Activated CD4-positive, alpha-beta T cell treated with anti-CD3 and anti-CD28 coated beads, Interleukin-2, amount 50 U/mL, for 24 hours (primary cell): ENCODE data around the gene WNK3.
"Not testable (repeated sequence)": the region's sequence is repeated elsewhere in the genome, so short reads cannot be mapped to it uniquely, and the experiment has no call there.

Experiments
- DNase-seq, 2 donors: peaks; one replicate each; pipeline ENCODE4 v3.0.0-alpha.2; 2020; ENCODE audit warnings: low read depth in 1 of 2, low spot score in 1 of 2

WNK3 gene

DNA sequence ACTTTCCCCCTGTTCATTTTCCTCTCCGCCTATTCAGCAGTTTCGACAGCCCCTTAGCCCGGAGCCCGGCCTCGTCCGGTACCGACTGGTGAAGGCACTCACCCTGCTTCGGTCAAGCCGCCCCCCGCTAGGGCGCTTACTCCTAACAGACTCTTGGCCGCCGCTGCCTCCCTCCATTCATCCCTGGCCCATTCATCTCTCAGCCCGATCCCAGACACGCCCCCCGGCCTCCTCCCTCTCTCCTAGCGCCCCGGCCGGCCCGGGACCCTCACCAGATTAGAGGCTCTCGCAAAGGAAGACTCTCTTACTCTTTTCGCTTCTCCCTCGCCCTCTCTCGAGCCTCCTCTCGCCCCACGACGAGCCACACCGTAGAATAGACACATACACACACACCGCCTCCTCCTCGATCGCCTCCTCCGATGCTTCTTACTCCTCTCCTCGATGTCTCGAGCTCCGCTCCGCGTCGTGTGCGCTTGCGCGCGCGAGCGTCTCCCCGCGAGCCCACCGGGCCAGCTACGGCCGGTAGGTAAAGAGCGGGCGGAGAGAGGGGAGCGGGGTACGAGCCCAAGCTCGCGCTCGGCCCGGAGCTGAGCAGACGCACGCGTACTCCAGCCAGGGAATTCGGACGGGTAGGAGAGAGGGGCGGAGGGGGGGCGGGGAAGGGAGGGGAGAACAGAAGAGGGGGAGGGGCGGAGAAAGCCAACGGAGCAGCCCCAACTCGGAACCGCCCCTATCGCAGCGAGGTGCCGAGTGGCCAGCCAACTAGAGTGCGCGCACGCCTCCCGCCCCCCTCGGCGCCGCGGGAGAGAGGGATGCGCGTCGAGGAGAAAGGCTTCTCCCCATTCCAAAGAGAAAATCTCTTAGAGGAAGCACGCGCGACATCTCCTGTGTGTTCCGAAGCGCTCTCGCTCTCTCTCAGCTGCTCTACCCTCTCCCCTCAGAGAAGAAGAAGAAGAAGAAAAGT lies at the start of gene WNK3:
TSS of gene WNK3 (minus strand) at position 633 of the 964 bp plus-strand sequence.
- peak; percentile 1 to 7 for DNase-seq

DNA sequence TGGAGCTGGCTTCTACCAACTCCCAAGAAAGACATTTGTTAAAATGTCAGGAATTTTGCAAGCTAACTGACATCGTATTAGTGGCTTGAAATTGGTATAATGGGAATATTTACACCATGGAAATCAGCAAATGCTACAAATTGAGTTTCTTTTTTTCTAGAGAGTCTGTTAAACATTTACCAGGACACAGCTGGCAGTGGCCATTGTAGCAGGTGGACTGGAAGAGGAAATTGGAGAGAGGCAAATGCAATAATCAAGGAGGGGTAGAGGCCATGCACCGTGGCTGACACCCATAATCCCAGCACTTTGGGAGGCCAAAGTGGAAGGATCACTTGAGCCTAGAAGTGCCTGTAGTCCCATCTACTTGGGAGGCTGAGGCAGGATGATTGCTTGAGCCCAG lies 49.4 kb upstream of the WNK3 start:
- DNase-seq = no peak

DNA sequence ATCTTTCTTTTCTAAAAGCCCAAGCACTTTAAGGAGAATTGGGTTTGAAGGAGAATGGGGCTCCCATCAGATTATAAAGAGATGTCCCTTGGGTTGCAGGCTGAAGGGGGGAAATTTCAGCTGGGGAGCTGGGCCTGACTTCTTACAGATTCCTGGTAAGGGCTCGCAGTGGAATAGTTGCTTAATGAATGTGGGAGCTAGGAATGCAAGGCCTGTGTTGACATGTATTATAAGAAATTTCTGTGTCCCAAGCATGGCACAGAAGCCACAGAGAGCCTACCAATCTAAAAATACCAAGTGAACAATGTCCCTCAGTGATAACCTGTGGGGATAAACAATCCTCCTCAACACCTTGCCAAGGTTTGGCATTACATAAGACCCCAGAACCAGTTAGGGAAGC lies 39.3 kb upstream of the WNK3 start:
- no peak for DNase-seq

DNA sequence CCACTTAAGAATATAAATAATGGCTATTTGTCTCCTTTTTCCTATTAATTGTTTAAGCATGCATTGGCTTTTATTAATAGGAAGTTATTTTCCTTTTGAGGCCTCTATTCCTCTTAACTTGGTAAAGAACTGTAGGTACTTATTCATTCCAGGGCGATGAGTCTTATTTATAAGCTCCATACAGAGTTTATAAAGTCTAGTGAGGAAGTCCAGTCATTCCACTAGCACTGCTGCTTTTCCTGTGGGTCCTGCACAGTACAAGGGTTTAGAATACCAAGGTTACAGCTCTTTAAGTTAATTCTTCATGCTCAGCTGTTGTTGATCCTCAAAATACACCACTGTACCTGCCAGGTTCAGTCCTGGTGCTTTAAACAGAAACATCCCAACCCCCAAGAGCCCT lies 28.5 kb upstream of the WNK3 start:
- DNase-seq = no peak

DNA sequence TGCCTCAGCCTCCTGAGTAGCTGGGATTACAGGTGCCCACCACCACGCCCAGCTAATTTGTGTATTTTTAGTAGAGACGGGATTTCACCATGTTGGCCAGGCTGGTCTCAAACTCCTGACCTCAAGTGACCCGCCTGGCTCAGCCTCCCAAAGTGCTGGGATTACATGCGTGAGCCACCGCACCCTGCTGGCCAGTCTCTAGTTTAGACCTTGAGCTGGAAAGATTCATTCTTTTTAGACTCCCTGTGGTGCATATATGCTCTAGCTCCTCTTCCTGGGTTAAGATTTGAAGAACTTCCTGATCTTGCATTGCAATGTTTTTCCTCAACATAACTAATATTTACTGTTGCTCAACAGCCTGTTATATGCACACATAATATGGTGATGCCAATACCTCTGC lies 26.8 kb upstream of the WNK3 start:
- DNase-seq = not testable (repeated sequence)

DNA sequence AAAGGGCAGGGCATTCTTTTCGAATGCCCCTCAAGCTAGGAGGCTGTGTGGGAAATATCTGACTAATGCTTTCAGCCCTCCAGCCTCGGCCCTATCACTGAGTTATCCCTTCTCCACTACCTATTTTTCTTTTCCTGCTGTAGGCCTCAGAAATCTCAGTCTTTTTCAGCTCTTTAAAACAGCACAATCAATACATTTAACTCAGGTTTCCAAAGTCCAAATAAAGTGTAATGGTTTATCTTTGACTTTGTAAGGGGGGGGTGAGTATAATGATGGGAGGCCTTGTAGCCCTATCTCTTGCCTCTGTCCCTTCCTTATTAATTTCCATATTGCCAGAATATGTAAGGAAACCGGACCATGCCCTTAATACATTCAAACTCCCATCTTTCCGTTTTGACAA lies 1.6 kb upstream of the WNK3 start:
- DNase-seq = no peak

DNA sequence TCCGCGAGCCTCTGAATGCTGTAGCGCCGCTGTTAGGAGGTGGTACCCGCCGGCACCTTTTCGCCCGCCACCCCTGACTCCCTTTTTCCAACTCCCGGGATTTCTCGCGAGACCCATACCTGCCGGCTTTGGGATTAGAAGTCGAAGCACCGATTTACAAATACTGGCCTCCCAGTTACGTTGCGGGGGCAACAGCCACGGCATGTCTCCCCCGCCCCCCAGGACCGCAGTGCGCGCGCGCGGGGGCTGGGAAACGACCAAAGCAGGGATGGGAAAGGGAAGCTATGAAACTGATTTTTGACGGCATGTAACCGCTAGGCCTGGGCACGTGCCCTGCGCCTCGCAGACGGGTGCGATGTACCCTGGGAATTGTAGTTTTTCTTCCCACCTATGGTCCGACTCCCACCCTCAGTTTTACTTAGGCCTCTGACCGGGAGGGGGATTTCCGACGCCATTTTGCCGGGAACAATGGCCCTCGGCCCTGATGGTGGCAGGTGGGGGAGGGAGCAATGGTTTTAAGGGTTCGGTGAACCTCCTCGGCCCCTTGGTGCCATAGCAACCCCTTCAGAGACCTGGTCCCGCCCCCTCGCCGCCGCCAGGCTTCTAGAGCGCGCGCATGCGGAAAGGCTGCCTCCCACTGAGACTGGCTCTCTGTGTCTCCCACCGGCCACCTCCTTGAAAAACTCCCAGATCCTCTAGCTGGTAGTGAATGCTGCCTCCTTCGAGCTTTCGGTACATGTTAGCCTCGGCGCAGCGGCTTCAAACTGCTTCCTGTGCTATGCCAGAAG lies 772 bp upstream of the WNK3 start:
- peak; percentile 2 to 27 for DNase-seq

DNA sequence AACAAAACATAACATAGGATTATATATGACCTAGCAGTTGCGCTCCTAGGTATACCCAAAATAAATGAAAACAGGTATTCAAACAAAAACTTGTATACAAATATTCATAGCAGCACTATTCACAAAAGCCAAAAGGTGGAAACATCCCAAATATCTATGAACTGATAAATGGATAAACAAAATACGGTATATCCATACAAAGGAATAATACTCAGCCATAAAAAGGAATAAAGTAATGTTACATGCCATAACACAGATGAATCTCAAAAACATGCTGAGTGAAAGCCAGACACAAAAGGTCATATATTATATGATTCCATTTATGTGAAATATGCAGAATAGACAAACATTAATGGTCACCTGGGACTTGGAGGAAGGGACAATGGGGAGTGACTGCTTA lies 5.2 kb downstream of the WNK3 start:
- DNase-seq = no peak

DNA sequence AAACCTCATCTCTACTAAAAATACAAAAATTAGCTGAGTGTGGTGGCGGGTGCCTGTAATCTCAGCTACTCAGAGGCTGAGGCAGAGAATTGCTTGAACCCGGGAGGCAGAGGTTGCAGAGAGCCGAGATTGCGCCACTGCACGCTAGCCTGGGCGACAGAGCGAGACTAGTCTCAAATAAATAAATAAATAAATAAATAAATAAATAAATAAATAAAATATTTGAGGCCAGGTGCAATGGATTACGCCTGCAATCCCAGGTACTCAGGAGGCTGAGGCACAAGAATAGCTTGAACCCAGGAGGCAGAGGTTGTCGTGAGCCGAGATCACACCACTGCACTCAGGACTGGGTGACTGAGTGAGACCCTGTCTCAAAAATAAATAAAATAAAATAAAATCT lies 20.5 kb downstream of the WNK3 start:
- DNase-seq = not testable (repeated sequence)

DNA sequence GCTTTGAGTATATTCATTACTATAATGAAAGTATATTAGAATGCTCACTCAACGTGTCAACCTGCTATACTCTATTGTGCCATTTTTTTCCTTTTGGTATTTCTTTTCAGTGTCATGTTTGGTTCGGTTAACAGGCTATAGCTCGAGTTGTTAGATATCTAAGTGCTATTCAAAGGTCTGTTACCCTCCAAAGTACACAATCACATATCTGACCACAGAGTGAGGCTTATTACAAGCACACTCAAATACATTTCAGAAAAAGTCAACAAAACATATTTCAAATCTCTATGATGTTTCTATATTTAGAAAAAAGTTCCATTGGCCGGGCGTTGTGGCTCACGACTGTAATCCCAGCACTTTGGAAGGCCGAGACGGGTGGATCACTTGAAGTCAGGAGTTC lies 32.8 kb downstream of the WNK3 start:
- no peak for DNase-seq

DNA sequence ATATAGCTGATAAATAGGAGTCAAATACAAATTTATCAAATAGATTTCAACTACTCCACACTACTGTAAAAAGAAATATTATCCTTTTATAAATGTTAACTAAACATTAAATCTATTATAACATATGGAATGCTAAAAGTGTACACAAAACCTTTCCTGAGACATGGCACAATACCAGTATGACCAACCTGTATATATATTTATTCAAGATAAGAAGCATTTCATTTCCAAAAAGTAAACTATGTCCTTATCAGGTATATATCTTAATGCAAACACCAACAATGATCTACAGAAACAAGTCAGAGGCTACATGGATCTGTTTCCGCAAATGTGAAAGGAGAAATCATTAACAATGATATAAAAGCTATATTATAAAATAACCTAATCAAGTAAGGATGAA lies 37.8 kb downstream of the WNK3 start:
- DNase-seq = no peak

DNA sequence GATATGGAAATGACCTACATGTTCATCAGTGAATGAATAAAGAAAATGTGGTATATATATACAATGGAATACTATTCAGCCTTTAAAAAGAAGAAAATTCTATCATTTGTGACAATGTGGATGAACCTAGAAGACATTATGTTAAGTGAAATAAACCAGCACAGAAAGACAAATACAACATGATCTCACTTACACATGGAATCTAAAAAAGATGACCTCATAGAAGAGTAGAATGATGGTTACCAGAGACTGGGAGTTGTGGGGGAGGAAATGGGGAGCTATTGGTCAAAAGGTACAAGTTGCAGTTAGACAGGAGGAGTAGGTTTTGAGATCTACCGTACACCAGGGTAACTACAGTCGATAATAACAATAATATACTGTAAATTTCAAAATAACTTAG lies 51.5 kb downstream of the WNK3 start:
- DNase-seq = no peak

DNA sequence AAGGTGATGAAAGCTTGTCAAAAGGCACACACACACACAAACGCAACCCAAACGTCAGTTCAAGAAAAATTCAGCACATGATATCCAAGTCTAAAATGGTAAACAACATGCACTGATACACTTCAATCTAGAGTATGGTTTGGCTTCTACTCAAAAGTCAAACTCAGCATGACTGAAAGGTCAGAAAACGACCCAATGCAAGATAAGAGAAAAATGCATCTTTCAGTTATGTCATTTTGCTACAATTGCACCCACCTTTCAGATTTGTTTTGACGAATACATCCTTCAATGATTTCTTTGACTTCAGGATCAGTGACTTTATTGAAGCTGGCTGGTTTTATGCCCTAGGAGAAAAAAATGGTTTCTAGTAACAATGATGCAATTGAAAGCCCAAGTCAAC lies 56.3 kb downstream of the WNK3 start:
- no peak for DNase-seq

DNA sequence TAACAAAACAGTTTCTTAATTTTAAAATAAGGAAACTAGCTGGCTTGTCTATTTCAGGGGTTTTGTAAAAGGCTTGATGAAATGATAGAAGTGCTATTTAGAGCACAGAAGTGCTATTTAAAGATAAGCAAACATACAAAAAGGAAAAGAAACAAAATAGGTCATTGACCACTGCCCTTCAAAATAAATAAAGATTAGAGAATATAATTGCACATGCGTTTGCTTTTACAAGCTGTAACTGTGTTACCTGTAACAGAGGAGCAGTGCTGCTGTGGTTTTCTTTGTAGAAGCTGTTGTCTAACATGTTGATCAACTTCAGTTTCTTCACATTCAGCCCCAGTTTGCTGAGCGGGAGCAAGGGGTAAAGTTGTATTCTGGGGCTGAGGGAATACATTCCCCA lies 63.5 kb downstream of the WNK3 start:
- DNase-seq = no peak

DNA sequence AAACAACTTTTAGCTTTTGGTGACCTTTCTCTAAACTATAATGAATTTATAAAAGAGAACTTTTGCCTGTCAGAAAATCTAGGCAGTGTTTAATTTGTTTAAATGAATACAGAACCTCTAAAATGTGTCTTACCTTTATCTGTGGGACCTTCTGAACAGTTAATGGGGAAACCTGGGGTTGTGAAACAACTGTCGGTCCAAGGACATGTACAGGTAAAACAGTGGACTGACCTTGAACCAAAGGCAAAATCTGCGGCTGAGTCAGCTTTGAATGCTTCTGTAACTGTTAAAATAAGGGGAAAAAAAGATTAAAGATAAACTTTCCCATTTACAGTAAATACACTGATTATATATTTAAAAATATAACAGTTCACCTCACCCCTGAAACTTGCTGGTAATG lies 65.1 kb downstream of the WNK3 start:
- no peak for DNase-seq

DNA sequence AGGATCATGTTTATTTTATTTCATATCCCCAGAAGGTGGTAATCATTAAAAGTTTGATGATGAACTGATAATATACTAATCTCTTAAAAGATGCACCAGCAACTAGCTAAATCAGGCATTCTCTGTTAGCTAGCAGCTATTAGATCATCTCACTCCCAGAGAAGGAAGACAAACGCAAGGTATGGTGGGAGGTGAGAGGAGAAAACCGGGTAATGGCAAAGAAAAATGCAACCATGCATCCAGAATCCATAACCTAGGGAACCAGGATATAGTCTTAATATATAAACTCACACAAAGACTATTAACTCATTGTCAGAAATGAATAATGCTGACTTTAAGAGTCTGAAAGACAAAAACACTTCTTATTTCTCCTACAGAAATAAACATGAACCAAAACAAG lies 66.1 kb downstream of the WNK3 start:
- DNase-seq = no peak

DNA sequence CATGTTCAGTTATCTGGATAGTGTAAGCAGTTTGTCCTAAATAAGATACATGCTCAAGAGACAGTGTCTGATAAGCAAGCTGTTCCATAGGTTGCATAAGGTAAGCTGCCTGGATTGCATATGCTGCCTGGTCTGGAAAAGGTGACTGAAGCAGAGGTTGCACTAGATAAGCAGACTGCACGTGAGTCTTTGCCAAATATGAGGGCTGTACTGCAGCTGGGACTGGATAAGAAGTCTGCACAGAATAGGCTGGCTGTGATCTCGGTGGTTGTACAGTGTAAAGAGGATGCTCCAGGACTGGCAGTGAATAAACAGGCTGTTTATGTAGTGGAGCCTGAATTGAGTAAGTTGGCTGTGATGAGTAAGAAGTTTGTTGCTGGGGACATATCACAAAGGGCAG lies 68.9 kb downstream of the WNK3 start:
- DNase-seq = no peak

DNA sequence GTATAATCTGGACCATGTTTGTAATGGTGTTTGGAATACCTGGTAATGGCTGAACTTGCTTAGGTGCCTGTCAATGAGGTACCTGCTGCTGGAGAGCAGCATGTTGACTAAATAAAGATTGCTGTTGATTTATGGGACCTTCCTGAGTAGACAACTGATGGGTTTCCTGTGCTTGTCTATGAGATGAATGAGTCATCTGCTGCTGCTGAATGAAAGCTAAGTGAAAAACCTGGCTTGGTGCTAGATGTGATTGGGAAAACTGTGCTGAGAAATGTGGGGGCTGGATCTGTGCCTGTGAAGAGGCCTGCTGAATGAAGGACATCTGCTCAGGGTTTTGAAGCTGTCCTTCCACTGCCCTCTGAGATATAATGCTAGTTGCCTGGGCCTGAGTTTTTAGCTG lies 69.6 kb downstream of the WNK3 start:
- no peak for DNase-seq

DNA sequence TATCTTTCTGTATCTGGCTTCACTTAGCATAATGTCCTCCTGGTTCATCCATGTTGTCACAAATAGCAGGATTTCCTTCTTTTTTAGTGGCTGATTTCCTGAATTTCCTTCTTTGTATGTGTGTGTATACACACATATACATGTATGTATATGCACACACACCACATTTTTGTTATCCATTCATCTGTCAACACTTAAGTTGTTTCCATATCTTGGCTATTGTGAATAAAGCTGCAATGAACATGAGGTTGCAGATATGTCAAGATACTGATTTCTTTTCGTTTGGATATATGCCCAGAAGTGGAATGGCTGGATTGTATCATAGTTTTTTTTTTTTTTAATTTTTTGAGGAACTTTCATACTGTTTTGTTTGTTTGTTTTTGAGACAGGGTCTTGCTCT lies 76.2 kb downstream of the WNK3 start:
- no peak for DNase-seq

DNA sequence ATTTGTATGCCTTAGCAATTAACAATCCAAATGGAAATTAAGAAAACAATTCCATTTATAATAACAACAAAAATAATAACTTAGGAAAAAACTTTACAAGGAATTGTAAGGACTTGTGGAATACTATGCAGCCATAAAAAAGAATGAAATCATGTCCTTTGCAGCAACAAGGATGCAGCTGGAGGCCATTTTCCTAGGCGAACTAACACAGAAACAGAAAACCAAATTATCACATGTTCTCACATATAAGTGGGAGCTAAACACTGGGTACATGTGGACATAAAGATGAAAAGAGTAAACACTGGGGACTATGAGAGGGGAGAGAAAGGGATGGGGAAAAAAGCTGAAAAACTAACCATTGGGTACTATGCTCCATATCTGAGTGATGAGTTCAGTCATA lies 77.4 kb downstream of the WNK3 start:
- DNase-seq = no peak

DNA sequence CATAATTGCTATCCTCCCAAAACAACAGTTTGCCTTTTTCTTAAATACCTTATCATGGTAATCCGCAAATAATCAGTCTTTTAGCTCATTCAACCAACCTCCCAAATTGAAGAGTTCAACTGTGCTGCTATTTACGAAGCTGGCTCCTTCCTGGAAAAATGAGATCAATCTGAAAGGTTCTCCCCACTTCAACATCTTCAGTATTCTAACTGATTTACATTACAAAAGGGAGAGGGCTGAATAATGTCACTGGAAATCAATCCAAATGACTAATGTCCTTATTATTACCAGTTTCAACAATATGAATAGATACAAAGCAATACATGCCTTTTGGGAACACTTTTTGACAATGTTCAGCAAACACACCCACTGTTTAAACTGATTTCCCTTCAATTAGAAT lies 86.2 kb downstream of the WNK3 start:
- no peak for DNase-seq

DNA sequence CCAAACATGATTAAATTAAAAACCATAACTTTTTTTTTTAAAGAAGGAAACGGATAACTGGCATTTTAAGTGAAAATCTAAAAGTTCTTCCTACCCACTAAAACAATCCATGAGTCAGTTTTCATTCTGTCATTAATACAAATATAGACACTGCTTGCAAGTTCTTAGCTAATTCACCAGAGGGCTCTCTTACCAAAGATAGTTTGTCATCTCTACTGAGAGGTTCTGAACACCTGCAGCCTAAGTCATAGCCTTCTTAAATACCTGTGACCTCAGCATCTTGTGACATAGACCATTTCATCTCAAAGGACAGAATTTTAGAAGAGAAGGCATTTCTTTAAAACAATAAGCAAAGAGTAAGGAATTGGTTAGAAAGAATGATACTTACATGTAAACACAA lies 109.5 kb downstream of the WNK3 start:
- DNase-seq = no peak
